Central memory CD8-positive, alpha-beta T cell (primary cell): ENCODE measurements around the gene SMIM1.

Experiments used
- ATAC-seq: fragments of 150-1000 bp; cut with Tn5 transposase; replicated peaks from 2 replicates; pipeline ENCODE4 v1.10.0; 2022; ENCODE audit warnings: mild to moderate bottlenecking, moderate FRiP score, moderate number of reproducible peaks; ENCODE audit not compliant: poor library complexity, severe bottlenecking; ENCODE audit errors: extremely low read depth
- DNase-seq, 2 donors: peaks; one replicate each; pipeline ENCODE4 v3.0.0; 2021; ENCODE audit warnings: low spot score in 2 of 2
- H3K27ac Mint-ChIP-seq: one replicate; pipeline ENCODE4 v1.8.0; 2022; ENCODE audit warnings: low read depth, mild to moderate bottlenecking, moderate library complexity, mixed read lengths
- H3K27me3 Mint-ChIP-seq: one replicate; pipeline ENCODE4 v1.8.0; 2022; ENCODE audit warnings: mixed read lengths
- H3K36me3 Mint-ChIP-seq: one replicate; pipeline ENCODE4 v1.8.0; 2022; ENCODE audit warnings: mild to moderate bottlenecking, moderate library complexity, mixed read lengths; ENCODE audit not compliant: insufficient read depth
- H3K4me1 Mint-ChIP-seq: one replicate; pipeline ENCODE4 v1.8.0; 2022; ENCODE audit warnings: mixed read lengths
- H3K4me3 Mint-ChIP-seq: one replicate; pipeline ENCODE4 v1.8.0; 2022; ENCODE audit warnings: mild to moderate bottlenecking, moderate library complexity, mixed read lengths
- H3K9me3 Mint-ChIP-seq: one replicate; pipeline ENCODE4 v1.8.0; 2022; ENCODE audit warnings: mixed read lengths

Gene SMIM1

GRCh38 chr1:3733094-3733882 lies 39.3 kb upstream of the SMIM1 start:
- H3K27me3 Mint-ChIP-seq = no peaks in the 10 kb centered on the region
- H3K36me3 Mint-ChIP-seq = peaks cover 1% of the 10 kb centered on the region
- no peak overlapping the region for H3K4me3 Mint-ChIP-seq
- no peak overlapping the region for H3K27ac Mint-ChIP-seq
- ATAC-seq (no peak), DNase-seq (no peak)
- no peaks in the 10 kb centered on the region for H3K4me1 Mint-ChIP-seq
- H3K9me3 Mint-ChIP-seq = no peaks in the 10 kb centered on the region

- Mint-ChIP-seq H3K9me3 (no peaks in the 10 kb centered on the region), H3K27ac (no peak overlapping the region), H3K27me3 (no peaks in the 10 kb centered on the region), H3K4me1 (no peaks in the 10 kb centered on the region), H3K4me3 (no peak overlapping the region), H3K36me3 (peaks cover 1% of the 10 kb centered on the region)
- DNase-seq = no peak
- ATAC-seq = no peak
Observed at GRCh38 chr1:3733883-3734589, 38.5 kb upstream of the SMIM1 start.

- Mint-ChIP-seq H3K27me3 (no peaks in the 10 kb centered on the region), H3K4me1 (no peaks in the 10 kb centered on the region), H3K36me3 (peaks cover 1% of the 10 kb centered on the region), H3K9me3 (no peaks in the 10 kb centered on the region), H3K4me3 (no peak overlapping the region), H3K27ac (no peak overlapping the region)
- DNase-seq (no peak), ATAC-seq (no peak)
Observed at GRCh38 chr1:3734602-3735001, 37.9 kb upstream of the SMIM1 start.

- ATAC-seq = no peak
- H3K27ac Mint-ChIP-seq = no peak overlapping the region
- no peak for DNase-seq
- no peaks in the 10 kb centered on the region for H3K4me1 Mint-ChIP-seq
- H3K4me3 Mint-ChIP-seq = no peak overlapping the region
- H3K27me3 Mint-ChIP-seq = no peaks in the 10 kb centered on the region
- peaks cover 1% of the 10 kb centered on the region for H3K36me3 Mint-ChIP-seq
- H3K9me3 Mint-ChIP-seq = no peaks in the 10 kb centered on the region
Observed at GRCh38 chr1:3735027-3735681, 37.4 kb upstream of the SMIM1 start.

GRCh38 chr1:3735688-3736087 lies 36.9 kb upstream of the SMIM1 start:
- DNase-seq (no peak), ATAC-seq (no peak)
- Mint-ChIP-seq H3K4me3 (no peak overlapping the region), H3K36me3 (peaks cover 1% of the 10 kb centered on the region), H3K4me1 (no peaks in the 10 kb centered on the region), H3K9me3 (no peaks in the 10 kb centered on the region), H3K27me3 (no peaks in the 10 kb centered on the region), H3K27ac (no peak overlapping the region)

DNA sequence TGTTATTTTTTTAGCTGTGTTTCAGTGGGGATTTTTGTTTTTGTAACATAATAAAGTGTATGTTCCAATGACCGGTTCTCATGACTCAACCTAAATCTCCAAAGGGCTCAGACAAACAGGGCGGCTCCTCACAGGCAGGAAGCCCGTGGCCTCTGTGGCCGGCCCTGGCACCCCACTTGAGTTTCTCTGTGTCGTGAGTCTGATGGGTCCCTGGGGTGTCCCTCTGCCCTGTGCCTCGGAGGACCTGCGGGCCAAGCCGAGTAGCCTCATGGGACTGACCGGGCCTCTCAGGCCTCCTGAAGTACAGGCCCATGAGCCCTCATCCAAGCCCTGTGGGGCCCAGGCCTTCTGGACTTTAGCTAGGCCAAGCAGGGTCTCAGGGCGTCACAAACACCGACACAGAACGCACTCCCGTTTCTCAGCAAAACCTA lies 36.4 kb upstream of the SMIM1 start:
- no peaks in the 10 kb centered on the region for H3K4me1 Mint-ChIP-seq
- no peaks in the 10 kb centered on the region for H3K9me3 Mint-ChIP-seq
- ATAC-seq (no peak), DNase-seq (no peak)
- no peaks in the 10 kb centered on the region for H3K27me3 Mint-ChIP-seq
- no peak overlapping the region for H3K27ac Mint-ChIP-seq
- no peak overlapping the region for H3K4me3 Mint-ChIP-seq
- peaks cover 1% of the 10 kb centered on the region for H3K36me3 Mint-ChIP-seq

DNA sequence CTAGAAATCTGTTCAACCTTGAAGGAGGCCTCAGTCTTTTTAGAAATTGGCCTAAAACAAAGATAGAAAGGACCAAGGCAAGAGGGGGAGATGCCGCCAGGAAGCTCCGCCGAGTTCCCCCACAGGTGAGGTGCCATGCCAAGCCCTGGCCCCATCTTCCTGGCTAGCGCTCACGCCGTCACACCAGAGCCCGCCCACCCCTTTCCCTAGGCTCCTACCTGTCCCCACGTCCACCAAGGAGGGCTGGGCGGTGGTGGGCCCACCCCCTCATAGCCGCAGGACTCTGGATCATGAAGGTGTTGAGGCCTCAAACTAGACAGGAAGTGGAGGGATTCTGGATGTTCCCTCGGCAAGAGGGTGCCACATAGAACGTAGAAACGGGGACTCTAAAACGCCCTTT lies 35.8 kb upstream of the SMIM1 start:
- ATAC-seq (no peak), DNase-seq (no peak)
- no peaks in the 10 kb centered on the region for H3K27me3 Mint-ChIP-seq
- H3K27ac Mint-ChIP-seq = no peak overlapping the region
- no peaks in the 10 kb centered on the region for H3K9me3 Mint-ChIP-seq
- peaks cover 1% of the 10 kb centered on the region for H3K36me3 Mint-ChIP-seq
- no peaks in the 10 kb centered on the region for H3K4me1 Mint-ChIP-seq
- no peak overlapping the region for H3K4me3 Mint-ChIP-seq

GRCh38 chr1:3738943-3739342 lies 33.6 kb upstream of the SMIM1 start:
- Mint-ChIP-seq H3K4me3 (no peak overlapping the region), H3K27ac (no peak overlapping the region), H3K27me3 (no peaks in the 10 kb centered on the region), H3K4me1 (no peaks in the 10 kb centered on the region), H3K36me3 (peaks cover 5% of the 10 kb centered on the region), H3K9me3 (no peaks in the 10 kb centered on the region)
- ATAC-seq (no peak), DNase-seq (no peak)

DNA sequence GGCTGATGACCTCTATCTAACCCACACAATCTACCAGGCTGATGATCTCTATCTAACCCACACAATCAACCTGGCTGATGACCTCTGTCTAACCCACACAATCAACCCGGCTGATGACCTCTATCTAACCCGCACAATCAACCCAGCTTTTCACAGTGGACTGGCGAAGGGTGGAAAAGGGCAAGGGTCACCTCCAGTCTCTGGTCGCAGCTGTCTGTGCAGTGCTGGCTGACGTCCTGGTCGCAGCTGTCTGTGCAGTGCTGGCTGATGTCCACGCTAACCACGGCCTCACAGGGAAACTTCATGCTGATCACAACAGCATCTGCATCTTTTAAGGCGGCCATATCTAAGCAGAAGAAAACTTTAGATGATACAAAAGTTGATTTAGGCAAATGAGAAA lies 32.5 kb upstream of the SMIM1 start:
- DNase-seq (no peak), ATAC-seq (no peak)
- H3K27ac Mint-ChIP-seq = no peak overlapping the region
- no peaks in the 10 kb centered on the region for H3K4me1 Mint-ChIP-seq
- peaks cover 6% of the 10 kb centered on the region for H3K36me3 Mint-ChIP-seq
- H3K27me3 Mint-ChIP-seq = no peaks in the 10 kb centered on the region
- H3K4me3 Mint-ChIP-seq = no peak overlapping the region
- H3K9me3 Mint-ChIP-seq = no peaks in the 10 kb centered on the region

DNA sequence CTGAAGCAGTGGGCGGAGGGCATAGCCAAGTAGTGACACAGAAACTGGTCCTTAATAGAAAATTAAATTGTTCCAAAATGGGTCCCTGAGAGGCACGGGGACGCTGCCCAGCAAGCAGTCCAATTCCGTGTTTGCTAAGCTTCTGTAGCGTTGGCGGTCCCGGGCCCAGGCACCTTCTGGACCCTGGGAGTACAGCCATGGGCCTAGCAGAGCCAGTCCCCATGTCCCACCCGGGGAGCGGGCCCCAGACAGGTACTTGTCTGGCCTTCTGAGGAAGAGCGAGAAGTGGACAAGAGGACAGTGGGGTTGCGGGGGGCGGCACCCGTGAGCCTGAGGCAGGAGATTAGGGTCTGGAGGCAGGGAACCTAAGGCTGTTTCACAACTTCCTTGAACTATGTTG lies 31.8 kb upstream of the SMIM1 start:
- Mint-ChIP-seq H3K27ac (no peak overlapping the region), H3K4me3 (no peak overlapping the region), H3K27me3 (no peaks in the 10 kb centered on the region), H3K36me3 (peaks cover 6% of the 10 kb centered on the region), H3K4me1 (peaks cover 6% of the 10 kb centered on the region), H3K9me3 (no peaks in the 10 kb centered on the region)
- ATAC-seq (no peak), DNase-seq (no peak)

DNA sequence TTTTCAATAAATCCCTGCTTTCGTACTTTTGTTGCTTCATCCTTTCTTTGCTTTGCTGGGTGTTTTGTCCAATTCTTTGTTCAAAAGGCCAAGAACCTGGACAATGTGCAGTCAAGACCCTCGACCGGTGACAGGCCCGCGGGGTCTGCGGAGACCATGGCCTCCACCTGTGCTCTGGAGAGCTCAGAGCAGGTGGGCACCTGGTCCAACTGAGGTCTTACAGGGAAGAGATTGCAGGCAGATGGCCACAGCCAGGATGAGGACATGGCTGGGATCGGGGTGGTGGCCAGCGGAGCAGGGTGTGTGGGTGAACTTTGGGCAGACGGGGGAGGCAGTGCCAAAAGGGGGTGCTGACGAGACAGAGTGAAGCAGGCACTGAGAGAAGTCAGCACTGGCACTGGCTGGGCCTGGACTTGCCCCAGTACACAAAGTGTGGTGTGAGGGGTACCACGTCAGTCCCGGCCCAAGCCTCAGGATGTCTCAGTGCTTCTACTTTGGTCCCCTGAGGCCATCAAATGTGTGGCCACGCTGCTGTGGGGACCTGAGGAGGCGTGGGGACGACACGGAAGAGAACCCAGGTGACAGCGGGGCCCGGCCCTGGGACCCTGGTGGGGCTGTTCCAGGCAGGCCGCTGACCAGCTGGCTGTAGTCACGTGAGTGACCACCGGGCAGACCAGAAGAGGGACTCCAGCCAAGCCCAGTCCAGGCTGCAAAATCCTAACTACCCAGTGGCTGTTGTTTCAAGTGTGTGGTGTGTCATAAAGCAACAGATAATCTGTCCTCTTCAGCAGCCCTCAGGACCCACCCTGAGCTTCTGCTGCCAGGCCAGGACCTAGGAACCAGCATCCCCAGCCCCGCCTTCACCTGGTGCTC lies 30.7 kb upstream of the SMIM1 start:
- H3K27me3 Mint-ChIP-seq = no peaks in the 10 kb centered on the region
- peaks cover 10% of the 10 kb centered on the region for H3K4me1 Mint-ChIP-seq
- no peak overlapping the region for H3K4me3 Mint-ChIP-seq
- H3K36me3 Mint-ChIP-seq = peaks cover 10% of the 10 kb centered on the region
- ATAC-seq (no peak), DNase-seq (no peak)
- no peak overlapping the region for H3K27ac Mint-ChIP-seq
- no peaks in the 10 kb centered on the region for H3K9me3 Mint-ChIP-seq
